GM12872 (cell line): ENCODE data around the gene USP31.

ENCODE experiments used
- CTCF ChIP-seq: IDR thresholded peaks from 3 replicates; pipeline ENCODE4 v1.5.1; 2011; ENCODE audit warnings: low read depth, mild to moderate bottlenecking, low read length, moderate library complexity; ENCODE audit not compliant: insufficient read depth

The USP31 gene

GRCh38 chr16:23074423-23074822 lies 74.8 kb downstream of the USP31 start:
- no peak for TF ChIP-seq CTCF

GRCh38 chr16:23072769-23073549 lies 76.3 kb downstream of the USP31 start:
- no peak for TF ChIP-seq CTCF

GRCh38 chr16:23072084-23072599 lies 77.1 kb downstream of the USP31 start:
- no peak for TF ChIP-seq CTCF

- TF ChIP-seq CTCF: no peak
Observed at GRCh38 chr16:23071196-23072083, 77.8 kb downstream of the USP31 start.

GRCh38 chr16:23069844-23070243 lies 79.4 kb downstream of the USP31 start:
- TF ChIP-seq CTCF: no peak

- no peak for TF ChIP-seq CTCF
Observed at GRCh38 chr16:23068079-23068736, 81.0 kb downstream of the USP31 start.

- no peak for TF ChIP-seq CTCF
Observed at GRCh38 chr16:23066676-23067075, 82.6 kb downstream of the USP31 start.
